ENCODE results near the gene LDLRAD4. TPM values are rescaled to one million over a fixed set of nuclear protein-coding genes. Genes with fewer than 3 reads are reported as not detected.
"Not testable (repeated sequence)": the region's sequence is repeated elsewhere in the genome, so short reads cannot be mapped to it uniquely, and the experiment has no call there.

The LDLRAD4 gene
- polyA plus RNA-seq, 4 donors = 2.7 to 17.6 (median 7.0) TPM

- no peak for DNase-seq
- WGBS, 3 donors = 93 to 95% (median 95%) methylated on average over 14 of the region's 14 CpGs
These were observed 384.9 kb downstream of the LDLRAD4 start for GRCh38 chr18:13603304-13604019.

GRCh38 chr18:13604786-13605185 is 386.2 kb downstream of the LDLRAD4 start:
- no peak overlapping the region for H3K4me3 ChIP-seq (ENCODE audit: low read depth in 1 of 3, low read length in 3 of 3)
- DNase-seq (no peak), FAIRE-seq (no peak)
- no peaks in the 10 kb centered on the region for H3K27me3 ChIP-seq (ENCODE audit: control insufficient read depth in 3 of 3, insufficient read depth in 3 of 3, low read length in 3 of 3)
- H3K36me3 ChIP-seq (ENCODE audit: control insufficient read depth in 3 of 3, insufficient read depth in 2 of 3, low read depth in 1 of 3, low read length in 3 of 3) = no peaks in the 10 kb centered on the region
- peaks cover 0 to 3% (median 0%) of the 10 kb centered on the region in 3 donors for H3K4me1 ChIP-seq (ENCODE audit: control insufficient read depth in 3 of 3, insufficient read depth in 2 of 3, low read depth in 1 of 3, low read length in 2 of 3)
- H3K9me3 ChIP-seq (ENCODE audit: control insufficient read depth in 2 of 2, insufficient read depth in 1 of 2, low read depth in 1 of 2, low read length in 1 of 2) = no peaks in the 10 kb centered on the region
- 88 to 93% (median 90%) methylated on average over 7 of the region's 7 CpGs for WGBS, 3 donors
- no peak overlapping the region for H3K27ac ChIP-seq (ENCODE audit: low read depth in 1 of 3, low read length in 2 of 3)

More at GRCh38 chr18:13603304-13604019, 384.9 kb downstream of the LDLRAD4 start:
- no peaks in the 10 kb centered on the region for H3K36me3 ChIP-seq (ENCODE audit: control insufficient read depth in 3 of 3, insufficient read depth in 2 of 3, low read depth in 1 of 3, low read length in 3 of 3)
- FAIRE-seq = no peak
- no peak overlapping the region for H3K27ac ChIP-seq (ENCODE audit: low read depth in 1 of 3, low read length in 2 of 3)
- no peak overlapping the region for H3K4me3 ChIP-seq (ENCODE audit: low read depth in 1 of 3, low read length in 3 of 3)
- H3K27me3 ChIP-seq (ENCODE audit: control insufficient read depth in 3 of 3, insufficient read depth in 3 of 3, low read length in 3 of 3) = no peaks in the 10 kb centered on the region
- no peaks in the 10 kb centered on the region for H3K4me1 ChIP-seq (ENCODE audit: control insufficient read depth in 3 of 3, insufficient read depth in 2 of 3, low read depth in 1 of 3, low read length in 2 of 3)
- H3K9me3 ChIP-seq (ENCODE audit: control insufficient read depth in 2 of 2, insufficient read depth in 1 of 2, low read depth in 1 of 2, low read length in 1 of 2) = peaks cover 0 to 6% of the 10 kb centered on the region in 2 donors

GRCh38 chr18:13605477-13605876 is 386.9 kb downstream of the LDLRAD4 start:
- Histone ChIP-seq H3K9me3 (ENCODE audit: control insufficient read depth in 2 of 2, insufficient read depth in 1 of 2, low read depth in 1 of 2, low read length in 1 of 2) (no peaks in the 10 kb centered on the region), H3K4me1 (ENCODE audit: control insufficient read depth in 3 of 3, insufficient read depth in 2 of 3, low read depth in 1 of 3, low read length in 2 of 3) (peaks cover 0 to 3% (median 0%) of the 10 kb centered on the region in 3 donors), H3K27me3 (ENCODE audit: control insufficient read depth in 3 of 3, insufficient read depth in 3 of 3, low read length in 3 of 3) (peaks cover 0 to under 1% (median 0%) of the 10 kb centered on the region in 3 donors), H3K36me3 (ENCODE audit: control insufficient read depth in 3 of 3, insufficient read depth in 2 of 3, low read depth in 1 of 3, low read length in 3 of 3) (no peaks in the 10 kb centered on the region), H3K4me3 (ENCODE audit: low read depth in 1 of 3, low read length in 3 of 3) (no peak overlapping the region), H3K27ac (ENCODE audit: low read depth in 1 of 3, low read length in 2 of 3) (no peak overlapping the region)
- 88 to 94% (median 91%) methylated on average over 5 of the region's 5 CpGs for WGBS, 3 donors
- DNase-seq = no peak
- FAIRE-seq = no peak

- H3K4me1 ChIP-seq (ENCODE audit: control insufficient read depth in 3 of 3, insufficient read depth in 2 of 3, low read depth in 1 of 3, low read length in 2 of 3) = peaks cover 0 to 3% (median 0%) of the 10 kb centered on the region in 3 donors
- no peaks in the 10 kb centered on the region for H3K9me3 ChIP-seq (ENCODE audit: control insufficient read depth in 2 of 2, insufficient read depth in 1 of 2, low read depth in 1 of 2, low read length in 1 of 2)
- peaks cover 0 to 5% (median 0%) of the 10 kb centered on the region in 3 donors for H3K27me3 ChIP-seq (ENCODE audit: control insufficient read depth in 3 of 3, insufficient read depth in 3 of 3, low read length in 3 of 3)
- DNase-seq (no peak), FAIRE-seq (no peak)
- no peak overlapping the region for H3K4me3 ChIP-seq (ENCODE audit: low read depth in 1 of 3, low read length in 3 of 3)
- 91 to 94% (median 92%) methylated on average over 6 of the region's 6 CpGs for WGBS, 3 donors
- H3K36me3 ChIP-seq (ENCODE audit: control insufficient read depth in 3 of 3, insufficient read depth in 2 of 3, low read depth in 1 of 3, low read length in 3 of 3) = no peaks in the 10 kb centered on the region
- no peak overlapping the region for H3K27ac ChIP-seq (ENCODE audit: low read depth in 1 of 3, low read length in 2 of 3)
These were observed 387.3 kb downstream of the LDLRAD4 start for GRCh38 chr18:13605901-13606300.

- 67 to 70% (median 69%) methylated on average over 6 of the region's 6 CpGs for WGBS, 3 donors
- Histone ChIP-seq H3K4me1 (ENCODE audit: control insufficient read depth in 3 of 3, insufficient read depth in 2 of 3, low read depth in 1 of 3, low read length in 2 of 3) (peaks cover 0 to 3% (median 0%) of the 10 kb centered on the region in 3 donors), H3K36me3 (ENCODE audit: control insufficient read depth in 3 of 3, insufficient read depth in 2 of 3, low read depth in 1 of 3, low read length in 3 of 3) (no peaks in the 10 kb centered on the region), H3K9me3 (ENCODE audit: control insufficient read depth in 2 of 2, insufficient read depth in 1 of 2, low read depth in 1 of 2, low read length in 1 of 2) (no peaks in the 10 kb centered on the region), H3K4me3 (ENCODE audit: low read depth in 1 of 3, low read length in 3 of 3) (no peak overlapping the region), H3K27ac (ENCODE audit: low read depth in 1 of 3, low read length in 2 of 3) (no peak overlapping the region), H3K27me3 (ENCODE audit: control insufficient read depth in 3 of 3, insufficient read depth in 3 of 3, low read length in 3 of 3) (peaks cover 0 to 12% (median 0%) of the 10 kb centered on the region in 3 donors)
- FAIRE-seq = no peak
- DNase-seq = no peak
These were observed 388.2 kb downstream of the LDLRAD4 start for GRCh38 chr18:13606604-13607254.

GRCh38 chr18:13608024-13608562 is 389.5 kb downstream of the LDLRAD4 start:
- not testable (repeated sequence) for H3K4me1 ChIP-seq (ENCODE audit: control insufficient read depth in 3 of 3, insufficient read depth in 2 of 3, low read depth in 1 of 3, low read length in 2 of 3); H3K4me3 ChIP-seq (ENCODE audit: low read depth in 1 of 3, low read length in 3 of 3); FAIRE-seq; H3K9me3 ChIP-seq (ENCODE audit: control insufficient read depth in 2 of 2, insufficient read depth in 1 of 2, low read depth in 1 of 2, low read length in 1 of 2); H3K36me3 ChIP-seq (ENCODE audit: control insufficient read depth in 3 of 3, insufficient read depth in 2 of 3, low read depth in 1 of 3, low read length in 3 of 3)
- Histone ChIP-seq H3K27me3 (ENCODE audit: control insufficient read depth in 3 of 3, insufficient read depth in 3 of 3, low read length in 3 of 3) (peaks cover 0 to 22% (median 0%) of the 10 kb centered on the region in 3 donors), H3K27ac (ENCODE audit: low read depth in 1 of 3, low read length in 2 of 3) (peak overlapping the region in 1 of 3 donors; percentile 2)
- WGBS, 3 donors = 72 to 81% (median 76%) methylated on average over 10 of the region's 10 CpGs
- peak in 1 of 2 donors; percentile 20 for DNase-seq

- H3K27me3 ChIP-seq (ENCODE audit: control insufficient read depth in 3 of 3, insufficient read depth in 3 of 3, low read length in 3 of 3) = peaks cover 0 to 26% (median 0%) of the 10 kb centered on the region in 3 donors
- no peaks in the 10 kb centered on the region for H3K36me3 ChIP-seq (ENCODE audit: control insufficient read depth in 3 of 3, insufficient read depth in 2 of 3, low read depth in 1 of 3, low read length in 3 of 3)
- H3K4me3 ChIP-seq (ENCODE audit: low read depth in 1 of 3, low read length in 3 of 3) = no peak overlapping the region
- DNase-seq (peak in 1 of 2 donors; percentile 38), FAIRE-seq (no peak)
- peaks cover 0 to 3% (median 0%) of the 10 kb centered on the region in 3 donors for H3K4me1 ChIP-seq (ENCODE audit: control insufficient read depth in 3 of 3, insufficient read depth in 2 of 3, low read depth in 1 of 3, low read length in 2 of 3)
- WGBS, 3 donors = 53 to 76% (median 57%) methylated on average over 16 of the region's 16 CpGs
- peak overlapping the region in 2 of 3 donors; percentile 3 to 52 for H3K27ac ChIP-seq (ENCODE audit: low read depth in 1 of 3, low read length in 2 of 3)
- no peaks in the 10 kb centered on the region for H3K9me3 ChIP-seq (ENCODE audit: control insufficient read depth in 2 of 2, insufficient read depth in 1 of 2, low read depth in 1 of 2, low read length in 1 of 2)
These were observed 390.4 kb downstream of the LDLRAD4 start for GRCh38 chr18:13608791-13609532.

- peaks cover 0 to 3% (median 0%) of the 10 kb centered on the region in 3 donors for H3K4me1 ChIP-seq (ENCODE audit: control insufficient read depth in 3 of 3, insufficient read depth in 2 of 3, low read depth in 1 of 3, low read length in 2 of 3)
- 65 to 78% (median 75%) methylated on average over 11 of the region's 11 CpGs for WGBS, 3 donors
- no peaks in the 10 kb centered on the region for H3K36me3 ChIP-seq (ENCODE audit: control insufficient read depth in 3 of 3, insufficient read depth in 2 of 3, low read depth in 1 of 3, low read length in 3 of 3)
- H3K9me3 ChIP-seq (ENCODE audit: control insufficient read depth in 2 of 2, insufficient read depth in 1 of 2, low read depth in 1 of 2, low read length in 1 of 2) = no peaks in the 10 kb centered on the region
- FAIRE-seq (no peak), DNase-seq (no peak)
- peak overlapping the region in 1 of 3 donors; percentile 72 for H3K27ac ChIP-seq (ENCODE audit: low read depth in 1 of 3, low read length in 2 of 3)
- H3K27me3 ChIP-seq (ENCODE audit: control insufficient read depth in 3 of 3, insufficient read depth in 3 of 3, low read length in 3 of 3) = peaks cover 0 to 28% (median 0%) of the 10 kb centered on the region in 3 donors
- no peak overlapping the region for H3K4me3 ChIP-seq (ENCODE audit: low read depth in 1 of 3, low read length in 3 of 3)
These were observed 392.1 kb downstream of the LDLRAD4 start for GRCh38 chr18:13610555-13611141.

Measured in small intestine (tissue), 7 donors.